Neural cell (in vitro differentiated cells): Measurements from ENCODE around the gene UNC13B. TPM values are rescaled to one million over a fixed set of nuclear protein-coding genes. Genes with fewer than 3 reads are reported as not detected.

Experiments used
- H2AFZ ChIP-seq: fragments of 200-600, 300-800 bp; sonication (generic), shearing (Covaris generic); 2 replicates; pipeline ENCODE4 v1.6.0; 2014; ENCODE audit warnings: low read depth, mild to moderate bottlenecking, antibody characterized with exemption, low read length, moderate library complexity
- H3F3A ChIP-seq: fragments of 200-600 bp; shearing (Covaris generic); 2 replicates; pipeline ENCODE4 v1.6.1; 2016; ENCODE audit warnings: mild to moderate bottlenecking, moderate library complexity, mixed read lengths, antibody characterized with exemption, low read length; ENCODE audit not compliant: insufficient read depth, poor library complexity, severe bottlenecking
- H3K27ac ChIP-seq: fragments of 200-600, 300-800 bp; sonication (generic), shearing (Covaris generic); 2 replicates; pipeline ENCODE4 v1.5.1; 2014; ENCODE audit warnings: mild to moderate bottlenecking, low read length, moderate library complexity
- H3K27me3 ChIP-seq: fragments of 300-800, 200-600 bp; sonication (generic), shearing (Covaris generic); 2 replicates; pipeline ENCODE4 v1.6.0; 2014; ENCODE audit warnings: mild to moderate bottlenecking, low read depth, low read length, moderate library complexity; ENCODE audit not compliant: insufficient read depth
- H3K36me3 ChIP-seq: fragments of 300-800, 200-600 bp; sonication (generic), shearing (Covaris generic); 2 replicates; pipeline ENCODE4 v1.5.1; 2014; ENCODE audit warnings: mild to moderate bottlenecking, antibody characterized with exemption, low read length, moderate library complexity; ENCODE audit not compliant: insufficient read depth
- H3K4me2 ChIP-seq: fragments of 300-800, 200-600 bp; sonication (generic), shearing (Covaris generic); 2 replicates; pipeline ENCODE4 v1.6.0; 2014; ENCODE audit warnings: mild to moderate bottlenecking, low read length
- H3K4me3 ChIP-seq: fragments of 300-800, 200-600 bp; sonication (generic), shearing (Covaris generic); 2 replicates; pipeline ENCODE4 v1.5.1; 2014; ENCODE audit warnings: mild to moderate bottlenecking, low read length, moderate library complexity
- H3K79me2 ChIP-seq: fragments of 200-600 bp; shearing (Covaris generic); replicated peaks from 2 replicates; pipeline ENCODE4 v1.6.0; 2014; ENCODE audit warnings: mild to moderate bottlenecking, low read length, moderate library complexity; ENCODE audit not compliant: insufficient read depth
- H3K9ac ChIP-seq: fragments of 300-800, 200-600 bp; sonication (generic), shearing (Covaris generic); 2 replicates; pipeline ENCODE4 v1.6.1; 2016; ENCODE audit warnings: mild to moderate bottlenecking, low read length, mixed read lengths
- H3K9me2 ChIP-seq: fragments of 200-600 bp; shearing (Covaris generic); 2 replicates; pipeline ENCODE4 v1.6.1; 2016; ENCODE audit warnings: mild to moderate bottlenecking, low read length, mixed read lengths; ENCODE audit not compliant: insufficient read depth
- H3K9me3 ChIP-seq: fragments of 200-600, 300-800 bp; sonication (generic), shearing (Covaris generic); 2 replicates; pipeline ENCODE4 v1.6.1; 2016; ENCODE audit warnings: mild to moderate bottlenecking, mixed run types, low read length, moderate library complexity, mixed read lengths
- H4K20me1 ChIP-seq: fragments of 200-600 bp; shearing (Covaris generic); 2 replicates; pipeline ENCODE4 v1.6.1; 2016; ENCODE audit warnings: mild to moderate bottlenecking, mixed run types; ENCODE audit not compliant: insufficient read depth
- EP300 ChIP-seq: fragments of 450-650 bp; conservative IDR thresholded peaks from 2 replicates; pipeline ENCODE4 v1.6.1; 2014; ENCODE audit warnings: antibody characterized with exemption, mild to moderate bottlenecking, moderate library complexity; ENCODE audit not compliant: poor library complexity, severe bottlenecking
- EZH2 ChIP-seq: fragments of 200-600, 300-800 bp; shearing (Covaris generic), sonication (generic); IDR thresholded peaks from 2 replicates; pipeline ENCODE4 v1.6.1; 2014; ENCODE audit warnings: antibody characterized with exemption, low read length, borderline replicate concordance, mild to moderate bottlenecking; ENCODE audit not compliant: insufficient read depth, poor library complexity, severe bottlenecking
- MXI1 ChIP-seq: fragments of 450-650 bp; conservative IDR thresholded peaks from 2 replicates; pipeline ENCODE4 v1.6.1; 2014; ENCODE audit warnings: antibody characterized with exemption, mild to moderate bottlenecking; ENCODE audit not compliant: poor library complexity, severe bottlenecking
- POLR2AphosphoS5 ChIP-seq: IDR thresholded peaks from 2 replicates; pipeline ENCODE4 v1.6.1; 2012
- RAD21 ChIP-seq: fragments of 450-650 bp; conservative IDR thresholded peaks from 2 replicates; pipeline ENCODE4 v1.6.1; 2014; ENCODE audit warnings: antibody characterized with exemption, mild to moderate bottlenecking, moderate library complexity
- SMC3 ChIP-seq: fragments of 450-650 bp; conservative IDR thresholded peaks from 2 replicates; pipeline ENCODE4 v1.6.1; 2014; ENCODE audit warnings: antibody characterized with exemption, mild to moderate bottlenecking, moderate library complexity; ENCODE audit not compliant: poor library complexity
- TAF1 ChIP-seq: IDR thresholded peaks from 2 replicates; pipeline ENCODE4 v1.6.1; 2012; ENCODE audit warnings: low read depth
- polyA plus RNA-seq: library from polyadenylated mRNA; depleted of rRNA; stranded (reverse); fragments of >200 nt; gene quantifications from 2 replicates; pipeline ENCODE4 v1.2.3, GENCODE V29; 2014
- TF ChIP-seq, protein P1 (sequence below): fragments of 450-650 bp; IDR thresholded peaks from 2 replicates; pipeline ENCODE4 v1.5.1; 2014; ENCODE audit warnings: antibody characterized with exemption, mild to moderate bottlenecking, moderate library complexity; ENCODE audit not compliant: poor library complexity, severe bottlenecking
- TF ChIP-seq, protein P2 (sequence below): IDR thresholded peaks from 2 replicates; pipeline ENCODE4 v1.6.1; 2012; ENCODE audit warnings: borderline replicate concordance

The UNC13B gene
- polyA plus RNA-seq, 1 donor from 2014 or later = 37.2 TPM

DNA sequence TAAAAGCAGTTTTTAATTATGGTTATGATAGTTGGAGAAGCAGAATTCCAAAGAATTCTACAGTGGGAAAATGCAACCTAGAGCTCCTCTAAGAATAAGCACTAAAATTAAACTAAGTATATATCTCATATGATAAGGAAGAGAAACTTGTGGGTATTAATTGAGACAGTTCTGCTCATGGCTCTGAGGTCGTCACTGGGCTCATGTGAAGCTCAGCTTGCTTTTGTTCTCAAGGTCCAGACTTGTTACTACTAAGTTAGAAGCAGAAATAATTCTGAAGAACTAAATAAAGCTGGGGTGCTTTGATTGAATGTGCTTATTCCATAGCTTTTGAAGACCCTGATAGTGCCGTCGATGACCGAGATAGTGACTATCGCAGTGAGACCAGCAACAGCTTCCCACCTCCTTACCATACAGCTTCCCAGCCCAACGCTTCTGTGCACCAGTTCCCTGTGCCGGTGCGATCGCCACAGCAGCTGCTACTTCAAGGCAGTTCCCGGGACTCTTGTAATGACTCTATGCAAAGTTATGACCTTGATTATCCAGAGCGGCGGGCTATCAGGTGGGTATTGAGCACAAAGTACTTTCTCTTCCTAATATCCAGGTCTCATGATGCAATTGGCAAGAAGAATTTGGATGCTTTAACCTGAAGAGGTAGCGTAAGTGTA is 133.7 kb downstream of the UNC13B start:
- Histone ChIP-seq H3K27ac (no peak overlapping the region), H3K4me2 (no peak overlapping the region), H3K9ac (no peak overlapping the region), H3K36me3 (no peaks in the 10 kb centered on the region), H3K27me3 (no peaks in the 10 kb centered on the region), H3K79me2 (no peaks in the 10 kb centered on the region), H3F3A (no peaks in the 10 kb centered on the region), H2AFZ (no peak overlapping the region), H3K4me3 (no peak overlapping the region), H4K20me1 (no peaks in the 10 kb centered on the region), H3K9me2 (no peaks in the 10 kb centered on the region), H3K9me3 (no peaks in the 10 kb centered on the region)
- TF ChIP-seq SMC3 (no peak), POLR2AphosphoS5 (no peak), EP300 (no peak), RAD21 (no peak)

DNA sequence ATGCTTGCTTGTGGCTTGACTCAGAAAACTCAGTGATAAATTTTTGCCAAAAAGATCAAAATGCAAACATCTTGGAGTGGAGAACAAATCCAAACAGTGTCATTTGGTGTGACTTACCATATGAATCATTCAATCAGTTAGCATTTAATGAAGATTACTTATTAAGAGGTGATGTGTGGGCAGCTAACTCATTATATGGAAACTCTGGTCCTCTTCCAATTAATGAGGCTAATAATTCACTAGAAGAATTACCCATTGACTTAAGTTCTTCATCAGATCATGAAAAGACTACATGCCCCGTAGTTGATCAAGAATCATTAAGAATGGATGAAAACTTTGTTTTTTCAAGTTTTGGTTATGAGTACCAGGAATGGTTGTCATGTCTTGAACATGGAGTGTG is 141.8 kb downstream of the UNC13B start:
- no peaks in the 10 kb centered on the region for H4K20me1 ChIP-seq
- H3K36me3 ChIP-seq = no peaks in the 10 kb centered on the region
- H3K4me2 ChIP-seq = no peak overlapping the region
- no peak for TF ChIP-seq MXI1
- no peak for TF ChIP-seq TAF1
- TF ChIP-seq SMC3 = no peak
- no peak for TF ChIP-seq EP300
- no peak for TF ChIP-seq EZH2
- TF ChIP-seq POLR2AphosphoS5 = no peak
- no peak for TF ChIP-seq RAD21
- TF ChIP-seq, protein P1, sequence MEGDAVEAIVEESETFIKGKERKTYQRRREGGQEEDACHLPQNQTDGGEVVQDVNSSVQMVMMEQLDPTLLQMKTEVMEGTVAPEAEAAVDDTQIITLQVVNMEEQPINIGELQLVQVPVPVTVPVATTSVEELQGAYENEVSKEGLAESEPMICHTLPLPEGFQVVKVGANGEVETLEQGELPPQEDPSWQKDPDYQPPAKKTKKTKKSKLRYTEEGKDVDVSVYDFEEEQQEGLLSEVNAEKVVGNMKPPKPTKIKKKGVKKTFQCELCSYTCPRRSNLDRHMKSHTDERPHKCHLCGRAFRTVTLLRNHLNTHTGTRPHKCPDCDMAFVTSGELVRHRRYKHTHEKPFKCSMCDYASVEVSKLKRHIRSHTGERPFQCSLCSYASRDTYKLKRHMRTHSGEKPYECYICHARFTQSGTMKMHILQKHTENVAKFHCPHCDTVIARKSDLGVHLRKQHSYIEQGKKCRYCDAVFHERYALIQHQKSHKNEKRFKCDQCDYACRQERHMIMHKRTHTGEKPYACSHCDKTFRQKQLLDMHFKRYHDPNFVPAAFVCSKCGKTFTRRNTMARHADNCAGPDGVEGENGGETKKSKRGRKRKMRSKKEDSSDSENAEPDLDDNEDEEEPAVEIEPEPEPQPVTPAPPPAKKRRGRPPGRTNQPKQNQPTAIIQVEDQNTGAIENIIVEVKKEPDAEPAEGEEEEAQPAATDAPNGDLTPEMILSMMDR = no peak
- TF ChIP-seq, protein P2, sequence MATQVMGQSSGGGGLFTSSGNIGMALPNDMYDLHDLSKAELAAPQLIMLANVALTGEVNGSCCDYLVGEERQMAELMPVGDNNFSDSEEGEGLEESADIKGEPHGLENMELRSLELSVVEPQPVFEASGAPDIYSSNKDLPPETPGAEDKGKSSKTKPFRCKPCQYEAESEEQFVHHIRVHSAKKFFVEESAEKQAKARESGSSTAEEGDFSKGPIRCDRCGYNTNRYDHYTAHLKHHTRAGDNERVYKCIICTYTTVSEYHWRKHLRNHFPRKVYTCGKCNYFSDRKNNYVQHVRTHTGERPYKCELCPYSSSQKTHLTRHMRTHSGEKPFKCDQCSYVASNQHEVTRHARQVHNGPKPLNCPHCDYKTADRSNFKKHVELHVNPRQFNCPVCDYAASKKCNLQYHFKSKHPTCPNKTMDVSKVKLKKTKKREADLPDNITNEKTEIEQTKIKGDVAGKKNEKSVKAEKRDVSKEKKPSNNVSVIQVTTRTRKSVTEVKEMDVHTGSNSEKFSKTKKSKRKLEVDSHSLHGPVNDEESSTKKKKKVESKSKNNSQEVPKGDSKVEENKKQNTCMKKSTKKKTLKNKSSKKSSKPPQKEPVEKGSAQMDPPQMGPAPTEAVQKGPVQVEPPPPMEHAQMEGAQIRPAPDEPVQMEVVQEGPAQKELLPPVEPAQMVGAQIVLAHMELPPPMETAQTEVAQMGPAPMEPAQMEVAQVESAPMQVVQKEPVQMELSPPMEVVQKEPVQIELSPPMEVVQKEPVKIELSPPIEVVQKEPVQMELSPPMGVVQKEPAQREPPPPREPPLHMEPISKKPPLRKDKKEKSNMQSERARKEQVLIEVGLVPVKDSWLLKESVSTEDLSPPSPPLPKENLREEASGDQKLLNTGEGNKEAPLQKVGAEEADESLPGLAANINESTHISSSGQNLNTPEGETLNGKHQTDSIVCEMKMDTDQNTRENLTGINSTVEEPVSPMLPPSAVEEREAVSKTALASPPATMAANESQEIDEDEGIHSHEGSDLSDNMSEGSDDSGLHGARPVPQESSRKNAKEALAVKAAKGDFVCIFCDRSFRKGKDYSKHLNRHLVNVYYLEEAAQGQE = no peak
- no peaks in the 10 kb centered on the region for H3K27me3 ChIP-seq
- H3K27ac ChIP-seq = no peak overlapping the region
- no peaks in the 10 kb centered on the region for H3F3A ChIP-seq
- H3K4me3 ChIP-seq = no peak overlapping the region
- H3K9ac ChIP-seq = no peak overlapping the region
- no peaks in the 10 kb centered on the region for H3K79me2 ChIP-seq
- H3K9me3 ChIP-seq = no peaks in the 10 kb centered on the region
- H3K9me2 ChIP-seq = no peaks in the 10 kb centered on the region
- no peak overlapping the region for H2AFZ ChIP-seq

DNA sequence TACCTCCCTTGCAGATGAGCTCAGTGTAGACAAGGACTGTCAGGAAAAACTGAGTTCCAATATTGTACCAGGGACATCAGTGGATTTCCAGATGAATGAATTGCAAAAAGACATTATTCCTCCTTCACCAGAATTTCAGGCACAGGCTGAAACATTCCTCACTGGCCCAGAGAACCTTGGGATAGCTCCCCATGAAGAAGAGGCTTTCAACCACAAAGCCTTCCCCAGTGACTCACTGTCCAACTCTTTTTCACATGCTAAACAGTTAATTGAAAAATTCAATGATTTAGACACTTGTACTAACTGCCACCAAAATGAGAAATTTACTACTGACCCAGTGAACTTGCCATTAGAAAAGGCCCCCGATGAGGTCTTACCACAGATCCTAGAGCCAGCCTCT is 144.5 kb downstream of the UNC13B start:
- Histone ChIP-seq H3K9me3 (no peaks in the 10 kb centered on the region), H2AFZ (no peak overlapping the region), H4K20me1 (no peaks in the 10 kb centered on the region), H3K4me3 (no peak overlapping the region), H3K27ac (no peak overlapping the region), H3K9ac (no peak overlapping the region), H3K27me3 (no peaks in the 10 kb centered on the region), H3K4me2 (no peak overlapping the region), H3K36me3 (no peaks in the 10 kb centered on the region), H3K9me2 (no peaks in the 10 kb centered on the region), H3F3A (no peaks in the 10 kb centered on the region), H3K79me2 (no peaks in the 10 kb centered on the region)
- TF ChIP-seq, protein P2 = no peak
- TF ChIP-seq EZH2 (no peak), TAF1 (no peak), EP300 (no peak), SMC3 (no peak), RAD21 (no peak), POLR2AphosphoS5 (no peak), MXI1 (no peak)
- TF ChIP-seq, protein P1 = no peak
